Right lung (tissue), 5 donors: Measurements from ENCODE around the gene GCGR. TPM values are rescaled to one million over a fixed set of nuclear protein-coding genes. Genes with fewer than 3 reads are reported as not detected.

Source experiments
- DNase-seq, 2 donors: peaks; one replicate each; pipeline ENCODE4 v3.0.0-alpha.2; 2013
- polyA plus RNA-seq, 5 donors: library from polyadenylated mRNA; unstranded; fragments of 120-200 nt; gene quantifications; one replicate each; pipeline versions ENCODE4 v1.2.1 to v1.2.3, GENCODE V29; 2013; ENCODE audit warnings: inconsistent platforms in 1 of 5, low replicate concordance in 1 of 5; ENCODE audit not compliant: insufficient read length in 5 of 5, insufficient read depth in 1 of 5

The GCGR gene
- polyA plus RNA-seq, 5 donors, result 0.08 to 0.42 (median 0.20) TPM; not detected in 1

DNA sequence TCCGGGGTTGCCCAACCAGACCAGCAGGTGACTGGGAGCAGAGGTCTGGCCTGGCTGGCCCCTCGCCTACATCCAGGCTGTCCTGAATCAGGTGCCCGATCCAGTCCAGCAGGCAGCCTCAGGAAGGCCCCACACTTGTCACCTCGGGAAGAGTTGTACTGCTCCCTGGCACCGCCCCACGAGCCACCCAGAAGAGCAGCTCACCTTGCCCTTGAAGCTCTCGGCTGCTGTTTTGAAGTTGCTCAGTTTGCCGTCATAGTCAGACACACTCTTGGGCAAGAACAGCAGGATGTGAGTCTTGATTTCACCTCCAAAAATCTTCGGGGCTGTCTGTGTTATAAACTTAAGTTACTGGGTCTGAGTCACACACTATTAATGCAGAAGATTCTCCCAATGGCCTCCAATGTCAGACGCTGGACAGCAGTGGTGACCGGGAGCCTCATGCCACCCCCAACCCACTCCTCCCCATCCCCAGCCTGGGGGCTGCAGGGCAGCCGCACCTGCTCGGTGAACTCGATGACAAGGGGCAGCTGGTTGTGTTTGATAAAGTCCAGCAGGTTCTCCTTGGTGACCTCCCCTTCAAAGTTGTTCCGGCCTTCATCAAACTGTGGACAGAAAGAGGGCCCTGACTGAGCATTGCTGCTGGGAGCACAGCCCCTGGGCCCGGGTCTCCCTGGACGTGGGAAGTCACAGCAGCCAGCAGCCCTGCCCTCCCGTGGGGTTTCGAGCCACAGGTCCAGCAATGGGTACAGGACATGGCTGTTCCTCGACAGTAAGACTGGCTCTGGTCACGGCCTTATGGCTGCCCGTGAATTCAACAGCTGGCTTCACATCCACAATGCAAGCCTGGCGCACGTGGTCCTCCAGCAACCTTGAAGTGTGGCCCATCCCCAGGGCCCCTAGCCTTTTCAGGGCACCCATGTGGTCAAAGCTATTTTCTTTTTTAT, 43.1 kb downstream of the GCGR start:
- no peak for DNase-seq

DNA sequence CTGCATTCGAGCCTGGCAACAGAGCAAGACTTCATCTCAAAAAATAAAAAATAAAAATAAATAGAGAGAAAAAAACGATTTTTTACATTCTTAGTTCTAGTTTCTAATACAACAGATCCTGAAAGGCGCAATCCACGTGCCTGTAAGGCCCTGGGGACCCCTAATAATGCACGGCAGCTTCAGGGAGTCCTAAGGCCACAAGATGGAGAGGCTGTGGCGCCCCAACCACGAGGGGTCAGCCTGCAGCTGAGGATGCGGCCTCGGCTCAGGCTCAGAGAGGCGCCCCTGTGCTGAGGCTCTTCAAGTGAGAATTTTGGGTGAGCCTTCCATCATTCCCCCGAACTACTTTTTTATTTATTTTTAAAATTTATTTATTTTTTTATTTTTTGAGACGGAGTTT, 45.5 kb downstream of the GCGR start:
- no peak for DNase-seq

DNA sequence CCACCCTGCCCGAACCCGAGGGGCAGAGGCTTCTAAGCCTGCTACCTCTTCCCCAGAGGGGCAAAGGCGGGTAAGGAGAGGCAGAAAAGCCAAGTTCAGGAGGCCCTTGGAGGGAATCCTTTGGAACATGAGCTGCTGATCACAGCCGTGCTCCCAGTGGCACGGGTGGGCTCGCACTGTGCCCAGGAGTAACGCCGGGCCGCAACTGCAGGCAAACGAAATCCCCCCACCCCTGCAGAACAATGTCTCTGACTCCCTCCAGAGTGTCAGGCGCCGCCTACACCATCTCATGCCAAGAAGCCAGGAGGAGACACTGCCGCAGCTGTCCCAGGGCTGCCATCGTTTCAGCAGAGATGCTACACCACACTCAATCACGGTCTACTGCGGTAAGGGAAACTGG, 47.5 kb downstream of the GCGR start:
- no peak for DNase-seq

DNA sequence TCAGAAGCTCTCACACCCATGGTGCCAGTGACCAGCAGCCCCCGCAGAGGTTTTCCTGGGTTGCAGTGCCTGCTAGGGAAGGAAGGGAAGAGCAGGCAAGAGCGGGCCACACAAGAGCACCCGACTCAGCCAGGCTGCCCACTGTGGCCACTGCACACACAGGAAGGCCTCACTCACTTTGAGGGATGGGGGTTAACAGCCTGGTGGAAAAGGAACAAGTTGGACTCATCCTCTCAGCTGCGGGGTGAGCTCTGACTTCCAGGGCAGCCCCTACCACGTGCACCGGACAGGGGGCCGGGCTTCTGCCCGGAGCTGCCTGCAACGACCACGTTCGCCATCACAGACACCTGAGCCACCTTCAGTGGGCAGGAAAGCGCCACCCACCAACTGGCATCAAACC, 48.3 kb downstream of the GCGR start:
- DNase-seq, result no peak

DNA sequence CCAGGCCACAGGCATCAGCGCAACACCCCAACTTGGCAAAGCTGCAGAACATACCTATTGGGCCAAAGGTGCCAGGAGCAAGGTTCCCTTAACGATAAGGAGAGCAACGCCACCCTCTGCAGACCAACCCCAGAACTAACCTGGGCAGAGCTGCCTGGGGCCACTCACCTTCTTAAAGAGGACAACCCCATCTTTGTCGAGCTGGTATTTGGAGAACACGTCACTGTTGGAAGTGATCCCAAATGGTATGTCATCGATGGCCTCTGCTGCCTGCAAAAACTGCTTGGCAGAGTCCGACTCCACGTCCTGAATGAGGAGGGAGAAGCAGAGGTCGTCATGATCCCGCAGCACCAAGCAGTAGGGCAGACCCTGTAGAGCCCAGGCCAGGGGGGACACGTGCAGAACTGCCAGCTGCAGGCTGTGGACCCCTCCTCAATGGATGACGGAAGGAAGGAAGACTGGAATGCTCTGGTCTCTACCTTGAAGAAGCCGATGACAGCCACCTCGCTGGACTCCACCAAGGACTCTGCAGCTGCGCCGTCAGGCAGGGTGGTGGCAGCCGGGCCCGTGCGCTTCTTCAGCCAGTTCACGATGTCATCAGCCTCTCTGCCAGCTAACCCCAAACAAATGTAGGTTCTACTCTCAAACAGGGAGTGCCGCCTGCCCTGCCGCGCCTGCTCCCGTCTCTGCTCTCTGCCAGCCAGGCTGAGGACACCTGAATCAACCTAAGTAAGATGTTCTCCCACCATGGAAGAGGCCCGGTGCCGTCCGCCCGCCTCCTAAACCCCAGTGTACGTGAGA, 51.2 kb downstream of the GCGR start:
- DNase-seq, result no peak

DNA sequence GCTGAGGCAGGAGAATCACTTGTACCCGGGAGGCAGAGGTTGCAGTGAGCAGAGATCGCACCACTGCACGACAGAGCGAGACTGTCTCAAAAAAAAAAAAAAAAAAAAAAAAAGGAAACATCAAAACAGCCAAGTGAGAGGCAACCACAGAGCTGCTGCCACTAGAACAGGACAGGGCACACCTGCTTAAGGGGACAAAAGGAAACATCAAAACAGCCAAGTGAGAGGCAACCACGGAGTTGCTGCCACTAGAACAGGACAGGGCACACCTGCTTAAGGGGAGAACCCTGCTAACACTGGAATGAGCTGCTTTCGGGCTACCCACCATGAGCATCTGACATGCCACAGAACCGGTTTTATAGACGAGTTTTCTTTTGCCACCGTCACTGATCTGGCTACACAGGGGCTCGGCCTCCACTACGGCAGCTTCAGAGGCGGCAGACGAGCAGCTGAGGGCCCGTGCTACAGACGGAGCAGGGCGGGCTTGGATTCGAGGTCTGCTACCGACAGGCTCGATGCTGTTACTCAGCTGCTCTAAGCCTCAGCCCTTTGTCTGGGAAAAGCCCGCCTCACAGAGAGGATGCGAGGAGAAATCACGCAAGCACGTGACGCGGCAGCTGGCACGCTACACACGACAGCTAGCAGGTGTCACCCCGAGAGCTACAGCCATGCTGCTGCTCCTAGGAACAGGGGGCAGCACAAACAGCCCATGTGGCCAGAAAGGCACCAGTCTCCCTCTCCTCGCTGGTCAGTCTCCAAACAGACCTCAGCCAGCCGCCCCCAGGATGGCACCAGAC, 54.4 kb downstream of the GCGR start:
- DNase-seq, result no peak

DNA sequence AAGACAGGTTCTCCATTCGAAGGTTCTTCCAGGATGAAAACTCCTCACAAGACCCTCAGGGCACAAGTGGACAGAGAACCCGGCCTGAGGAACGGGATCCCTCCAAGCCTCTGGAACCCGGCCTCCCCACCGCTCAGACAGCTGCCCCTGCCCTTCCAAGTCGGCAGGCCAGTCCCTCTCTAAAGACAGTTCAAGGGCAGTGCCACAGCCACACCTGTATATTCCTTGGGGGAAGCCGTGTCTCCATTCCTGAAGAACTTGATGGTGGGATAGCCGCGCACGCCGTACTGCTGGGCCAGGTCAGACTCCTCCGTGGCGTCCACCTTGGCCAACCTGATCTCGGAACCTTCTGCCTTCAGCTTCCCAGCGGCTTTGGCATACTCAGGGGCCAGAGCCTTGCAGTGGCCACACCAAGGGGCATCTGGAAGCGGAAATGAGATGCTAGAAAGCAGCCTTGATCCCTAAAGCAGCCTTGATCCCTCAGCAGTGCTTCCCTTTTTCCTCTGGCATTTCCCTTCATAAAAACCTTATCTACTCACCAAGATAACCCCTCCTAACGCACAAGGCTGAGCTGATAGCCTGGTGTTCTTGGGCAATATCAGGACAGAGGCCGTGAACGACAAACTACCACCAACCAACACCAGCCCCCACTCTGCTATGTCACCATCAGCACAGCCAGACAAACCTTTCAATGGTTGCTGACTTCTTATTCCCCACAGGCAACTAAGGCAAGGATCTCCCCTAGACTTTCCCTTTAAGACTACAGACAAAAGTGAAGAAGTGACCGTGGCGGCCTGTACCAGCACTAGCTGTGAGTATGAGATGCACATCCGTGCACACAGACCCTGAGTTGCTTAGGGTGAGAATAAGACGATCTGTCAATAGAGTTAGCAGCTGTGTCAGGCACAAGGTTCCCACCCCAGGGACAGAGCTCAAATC, 55.3 kb downstream of the GCGR start:
- DNase-seq, result no peak

DNA sequence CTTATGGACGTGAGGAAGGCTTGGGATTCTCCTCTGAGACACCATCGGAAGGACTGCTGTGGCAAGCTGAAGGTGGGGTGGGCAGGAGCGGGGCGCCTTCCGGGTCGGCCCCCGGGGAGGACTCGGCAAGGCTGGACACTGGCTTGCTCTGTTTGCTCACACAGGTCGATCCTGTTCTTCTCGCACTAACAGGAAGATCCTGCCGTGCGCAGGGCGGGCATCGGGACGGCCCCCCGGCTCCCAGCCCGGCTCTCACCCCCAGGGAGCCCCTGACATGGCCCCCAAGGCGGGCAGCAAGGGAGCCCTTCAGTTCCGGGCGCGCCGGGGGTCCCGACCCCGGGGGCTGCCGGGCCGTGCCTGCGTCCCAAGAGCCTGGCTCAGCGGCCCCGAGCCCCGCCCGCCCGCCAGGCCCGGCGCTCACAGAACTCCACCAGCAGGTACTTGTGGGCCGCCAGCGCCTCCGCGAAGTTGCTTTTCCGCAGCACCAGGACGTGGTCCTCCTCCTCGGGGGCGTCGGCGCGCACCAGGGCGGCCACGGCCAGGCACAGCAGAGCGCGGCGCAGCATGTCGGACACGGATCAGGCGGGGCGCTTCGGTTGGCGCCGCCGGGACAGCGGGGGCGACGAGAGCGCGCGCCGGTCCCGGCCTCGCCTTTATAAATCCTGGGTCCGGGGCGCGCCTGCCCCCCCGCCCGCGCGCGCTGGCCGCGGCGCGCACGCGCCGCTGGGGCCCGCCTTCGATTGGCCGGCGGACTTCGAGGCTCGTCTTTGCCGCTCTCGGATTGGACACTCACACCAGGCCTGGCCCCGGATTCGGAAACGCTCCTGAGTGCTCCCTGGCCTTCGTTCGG, 56.2 kb downstream of the GCGR start, which contains the start of gene P4HB:
P4HB (minus strand) TSS at position 630 of the 850 bp plus-strand sequence; CDS start at position 566, 64 bp downstream.
- no peak for DNase-seq

DNA sequence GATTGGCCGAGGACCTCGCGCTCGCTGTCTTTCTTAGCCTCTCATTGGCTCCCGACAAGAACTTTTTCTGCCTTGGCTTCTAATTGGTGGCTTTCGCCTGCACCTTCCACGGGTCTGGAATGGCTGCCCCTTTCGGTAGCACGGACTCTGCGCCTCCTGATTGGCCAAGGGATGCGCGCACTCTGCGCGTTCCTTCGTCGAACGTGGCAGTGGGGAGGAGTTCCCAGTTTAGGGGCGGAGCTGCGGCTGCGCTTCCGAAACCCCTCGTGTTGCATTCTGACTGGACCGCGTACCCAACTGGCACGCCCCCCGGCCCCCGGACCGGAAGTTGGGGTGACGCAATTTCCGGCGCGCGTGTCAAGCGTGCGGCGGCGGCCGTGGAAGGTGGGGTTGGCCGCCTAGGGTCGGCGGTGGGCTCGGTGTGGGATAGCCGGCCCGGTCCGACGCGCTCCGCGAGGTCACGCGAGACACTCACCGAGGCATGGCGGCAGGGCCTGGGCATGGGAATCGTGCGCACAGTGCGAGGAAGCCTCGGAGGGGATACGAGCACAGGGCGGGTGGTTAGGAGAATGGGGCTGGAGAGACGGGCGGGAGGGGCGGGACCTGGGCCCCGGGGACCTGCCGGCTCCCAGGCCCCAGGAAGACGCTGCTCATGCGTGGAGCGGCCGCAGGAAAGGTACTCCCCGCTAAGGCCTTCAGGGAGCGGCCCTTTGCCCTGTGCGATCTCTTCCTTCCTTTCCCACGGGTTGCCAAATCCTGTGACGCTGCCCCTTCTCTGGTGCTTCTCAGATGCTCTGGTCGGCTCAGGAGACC, 57.0 kb downstream of the GCGR start:
- DNase-seq, result peak; percentile 100

DNA sequence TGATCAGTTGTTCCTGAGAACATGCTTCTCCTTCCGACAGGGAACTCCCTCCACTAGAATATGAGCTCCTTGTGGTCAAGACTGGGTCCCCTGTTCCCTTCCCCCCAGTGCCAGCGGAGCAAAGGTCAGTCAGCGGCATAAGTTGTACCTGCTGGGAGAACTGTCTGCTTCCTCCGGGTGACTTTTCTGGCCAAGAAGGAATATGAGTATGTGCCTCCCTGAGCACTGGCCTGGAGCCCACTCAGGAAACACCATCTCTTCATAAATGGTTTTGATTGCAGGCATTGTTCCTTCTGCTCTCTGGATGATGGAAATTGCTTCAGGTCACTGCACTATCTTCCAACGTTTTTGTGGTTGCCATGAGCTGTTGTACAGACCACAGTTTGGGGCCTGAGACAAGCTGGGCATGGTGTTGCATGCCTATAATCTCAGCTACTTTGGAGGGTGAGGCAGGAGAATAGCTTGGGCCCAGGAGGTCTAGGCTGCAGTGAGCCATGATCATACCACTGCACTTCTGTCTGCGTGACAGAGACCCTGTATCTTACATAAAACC, 59.2 kb downstream of the GCGR start:
- no peak for DNase-seq

Other genes with a start within 250 kb of the GCGR start
- 10 to 100 TPM; 42.5 to 62.6 (median 53.3) TPM for gene NPLOC4, start 167.0 kb upstream of the GCGR start, polyA plus RNA-seq
- 1 to 10 TPM; 3.1 to 7.5 (median 3.7) TPM for gene TSPAN10, start 167.0 kb upstream of the GCGR start, polyA plus RNA-seq
- 1 to 10 TPM; 4.1 to 9.0 (median 5.0) TPM for gene PDE6G, start 147.6 kb upstream of the GCGR start, polyA plus RNA-seq
- 10 to 100 TPM in 4 of 5 donors, 1 to 10 TPM in 1; 8.8 to 18.2 (median 11.0) TPM for gene OXLD1, start 137.5 kb upstream of the GCGR start, polyA plus RNA-seq
- 10 to 100 TPM; 13.8 to 19.4 (median 14.0) TPM for gene CCDC137, start 137.4 kb upstream of the GCGR start, polyA plus RNA-seq
- 10 to 100 TPM; 38.7 to 53.2 (median 45.5) TPM for gene ARL16, start 120.4 kb upstream of the GCGR start, polyA plus RNA-seq
- gene HGS, start 120.1 kb upstream of the GCGR start, polyA plus RNA-seq, result 10 to 100 TPM; 76.4 to 92.3 (median 82.1) TPM
- 10 to 100 TPM; 23.5 to 52.8 (median 28.3) TPM for gene MRPL12, start 100.8 kb upstream of the GCGR start, polyA plus RNA-seq
- gene SLC25A10, start 91.9 kb upstream of the GCGR start, polyA plus RNA-seq, result 10 to 100 TPM in 1 of 5 donors, 1 to 10 TPM in 4; 5.4 to 12.7 (median 9.5) TPM
- 100 to 1,000 TPM in 1 of 5 donors, 10 to 100 TPM in 4; 53.6 to 144 (median 89.4) TPM for gene MCRIP1, start 29.1 kb downstream of the GCGR start, polyA plus RNA-seq
- 1 to 10 TPM in 1 of 5 donors, under 1 TPM in 4; 0.11 to 1.7 (median 0.15) TPM for gene PPP1R27, start 30.9 kb downstream of the GCGR start, polyA plus RNA-seq
- 100 to 1,000 TPM; 405 to 645 (median 548) TPM for gene P4HB, start 56.4 kb downstream of the GCGR start, polyA plus RNA-seq
- gene ARHGDIA, start 67.2 kb downstream of the GCGR start, polyA plus RNA-seq, result 100 to 1,000 TPM; 109 to 300 (median 150) TPM
- 100 to 1,000 TPM in 1 of 5 donors, 10 to 100 TPM in 4; 65.2 to 102 (median 69.9) TPM for gene ALYREF, start 87.4 kb downstream of the GCGR start, polyA plus RNA-seq
- 100 to 1,000 TPM in 1 of 5 donors, 10 to 100 TPM in 4; 58.1 to 139 (median 77.9) TPM for gene ANAPC11, start 87.6 kb downstream of the GCGR start, polyA plus RNA-seq
- gene NPB, start 98.1 kb downstream of the GCGR start, polyA plus RNA-seq, result 1 to 10 TPM in 4 of 5 donors, under 1 TPM in 1; 0.85 to 1.4 (median 1.3) TPM
- gene PCYT2, start 107.2 kb downstream of the GCGR start, polyA plus RNA-seq, result 10 to 100 TPM; 13.9 to 26.7 (median 15.7) TPM
- 10 to 100 TPM in 4 of 5 donors, 1 to 10 TPM in 1; 9.7 to 15.2 (median 12.9) TPM for gene SIRT7, start 114.0 kb downstream of the GCGR start, polyA plus RNA-seq
- gene MAFG, start 123.6 kb downstream of the GCGR start, polyA plus RNA-seq, result 10 to 100 TPM in 2 of 5 donors, 1 to 10 TPM in 3; 7.1 to 13.4 (median 9.7) TPM
- gene PYCR1, start 133.2 kb downstream of the GCGR start, polyA plus RNA-seq, result 10 to 100 TPM; 31.4 to 88.9 (median 40.3) TPM
- gene MYADML2, start 143.1 kb downstream of the GCGR start, polyA plus RNA-seq, result 1 to 10 TPM in 1 of 5 donors, under 1 TPM in 3, not detected in 1; 0.10 to 1.2 (median 0.17) TPM
- 10 to 100 TPM; 29.6 to 81.0 (median 65.9) TPM for gene NOTUM, start 157.0 kb downstream of the GCGR start, polyA plus RNA-seq
- gene ASPSCR1, start 173.5 kb downstream of the GCGR start, polyA plus RNA-seq, result 10 to 100 TPM; 32.9 to 68.3 (median 44.6) TPM
- 10 to 100 TPM; 43.6 to 68.6 (median 50.9) TPM for gene CENPX, start 218.7 kb downstream of the GCGR start, polyA plus RNA-seq
- gene LRRC45, start 219.2 kb downstream of the GCGR start, polyA plus RNA-seq, result 10 to 100 TPM; 11.4 to 24.3 (median 16.9) TPM
- gene RAC3, start 227.5 kb downstream of the GCGR start, polyA plus RNA-seq, result 10 to 100 TPM; 11.6 to 26.2 (median 16.2) TPM
- 10 to 100 TPM; 57.7 to 99.0 (median 67.4) TPM for gene DCXR, start 233.5 kb downstream of the GCGR start, polyA plus RNA-seq
- 10 to 100 TPM; 31.2 to 57.4 (median 50.3) TPM for gene RFNG, start 247.7 kb downstream of the GCGR start, polyA plus RNA-seq
- 100 to 1,000 TPM in 1 of 5 donors, 10 to 100 TPM in 4; 63.6 to 105 (median 81.9) TPM for gene GPS1, start 247.7 kb downstream of the GCGR start, polyA plus RNA-seq